Mesothelial cell of epicardium (in vitro differentiated cells): Measurements from ENCODE around the gene ZNF652. TPM values are rescaled to one million over a fixed set of nuclear protein-coding genes. Genes with fewer than 3 reads are reported as not detected.

Experiments
- DNase-seq, 2 experiments: peaks; one replicate each; pipeline ENCODE4 v3.0.0; 2021; ENCODE audit warnings: low spot score in 2 of 2; ENCODE audit not compliant: unreplicated experiment in 2 of 2
- H3K27ac Mint-ChIP-seq: 2 replicates; pipeline ENCODE4 v1.8.0; 2021; ENCODE audit warnings: mixed read lengths
- H3K27me3 Mint-ChIP-seq: 2 replicates; pipeline ENCODE4 v1.8.0; 2021; ENCODE audit warnings: low read depth, mixed read lengths
- H3K36me3 Mint-ChIP-seq: 2 replicates; pipeline ENCODE4 v1.8.0; 2021; ENCODE audit warnings: mixed read lengths
- H3K4me1 Mint-ChIP-seq: 2 replicates; pipeline ENCODE4 v1.8.0; 2021; ENCODE audit warnings: mixed read lengths
- H3K4me3 Mint-ChIP-seq: 2 replicates; pipeline ENCODE4 v1.8.0; 2021; ENCODE audit warnings: mild to moderate bottlenecking, moderate library complexity, mixed read lengths
- H3K9me3 Mint-ChIP-seq: 2 replicates; pipeline ENCODE4 v1.8.0; 2021; ENCODE audit warnings: mixed read lengths
- CTCF ChIP-seq: fragments of 200-600 bp; sonication (generic); IDR thresholded peaks from one replicate; pipeline ENCODE4 v1.5.0; 2021; ENCODE audit warnings: antibody characterized with exemption; ENCODE audit not compliant: unreplicated experiment
- microRNA-seq: library from miRNA; unstranded; fragments of <30 nt; microRNA quantifications from one replicate; pipeline ENCODE4 v1.2.0, GENCODE V29; 2021; ENCODE audit warnings: inconsistent platforms, mixed read lengths
- total RNA-seq: library from RNA; stranded (reverse); gene quantifications from 3 replicates; pipeline ENCODE4 v1.2.1, GENCODE V29; 2021

Gene ZNF652
- total RNA-seq, 1 donor from 2014 or later = 64.0 TPM

DNA sequence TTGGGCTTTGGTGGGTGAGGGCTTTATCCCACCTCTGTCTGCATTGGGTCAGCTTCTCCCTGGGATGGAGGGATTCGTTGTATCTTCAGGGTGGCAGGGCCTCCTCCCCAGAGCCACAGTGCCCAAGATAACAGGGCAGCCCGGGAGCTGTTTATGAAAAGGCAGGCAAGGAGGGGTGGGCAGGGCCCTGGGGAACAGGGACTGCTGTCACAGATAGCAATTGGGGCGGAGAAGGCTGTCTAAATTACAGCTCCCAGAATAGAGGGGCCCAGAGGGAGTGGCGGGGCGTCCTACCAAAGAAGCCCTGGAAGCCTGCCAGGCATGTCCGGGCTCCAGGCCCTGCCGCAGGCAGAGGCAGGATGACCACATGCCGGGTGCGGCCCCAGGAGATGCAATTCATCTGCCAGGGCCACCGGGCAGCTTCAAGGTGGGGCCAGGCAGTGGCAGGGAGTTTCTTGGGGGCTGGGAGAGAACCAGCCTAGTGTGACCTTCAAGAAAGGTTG is 112.7 kb downstream of the ZNF652 start:
- H3K9me3 Mint-ChIP-seq = no peaks in the 10 kb centered on the region
- no peaks in the 10 kb centered on the region for H3K36me3 Mint-ChIP-seq
- H3K27me3 Mint-ChIP-seq = no peaks in the 10 kb centered on the region
- TF ChIP-seq CTCF = no peak
- H3K4me3 Mint-ChIP-seq = no peak overlapping the region
- no peak overlapping the region for H3K27ac Mint-ChIP-seq
- H3K4me1 Mint-ChIP-seq = peaks cover 2% of the 10 kb centered on the region
- no peak for DNase-seq

- H3K27ac Mint-ChIP-seq = no peak overlapping the region
Observed at GRCh38 chr17:49247944-49248343, 114.1 kb downstream of the ZNF652 start.

GRCh38 chr17:49244839-49245238 is 117.2 kb downstream of the ZNF652 start:
- H3K4me1 Mint-ChIP-seq = peaks cover 2% of the 10 kb centered on the region
- H3K27me3 Mint-ChIP-seq = peaks cover under 1% of the 10 kb centered on the region
- no peak for DNase-seq
- H3K27ac Mint-ChIP-seq = no peak overlapping the region
- no peak for TF ChIP-seq CTCF
- no peaks in the 10 kb centered on the region for H3K36me3 Mint-ChIP-seq
- no peaks in the 10 kb centered on the region for H3K9me3 Mint-ChIP-seq
- no peak overlapping the region for H3K4me3 Mint-ChIP-seq

More at GRCh38 chr17:49247944-49248343, 114.1 kb downstream of the ZNF652 start:
- H3K4me1 Mint-ChIP-seq = peaks cover 2% of the 10 kb centered on the region
- no peaks in the 10 kb centered on the region for H3K36me3 Mint-ChIP-seq
- no peaks in the 10 kb centered on the region for H3K9me3 Mint-ChIP-seq
- no peak overlapping the region for H3K4me3 Mint-ChIP-seq
- no peak for DNase-seq
- H3K27me3 Mint-ChIP-seq = no peaks in the 10 kb centered on the region
- TF ChIP-seq CTCF = no peak

Small RNA genes lying within 50 kb of the gene (microRNA-seq; reads per million reads assigned to microRNA genes)
- gene MIR6129 = not detected

Other genes with a start within 250 kb of the ZNF652 start
- 0.02 to 0.07 TPM (median 0.04 TPM) in 3 replicates for gene B4GALNT2, start 229.5 kb downstream of the ZNF652 start, total RNA-seq
- gene GNGT2, start 151.7 kb downstream of the ZNF652 start, total RNA-seq = 0.34 TPM in 1 of 3 replicates, not detected in the others
- 0.51 to 1.3 TPM (median 0.69 TPM) in 3 replicates for gene ABI3, start 151.5 kb downstream of the ZNF652 start, total RNA-seq
- 0.25 to 0.40 TPM in 2 of 3 replicates, not detected in the other for gene PHOSPHO1, start 131.5 kb downstream of the ZNF652 start, total RNA-seq
- gene PHB1, start 52.6 kb upstream of the ZNF652 start, total RNA-seq = 136 to 147 TPM (median 144 TPM) in 3 replicates
- 14.7 to 16.1 TPM (median 14.9 TPM) in 3 replicates for gene NGFR, start 133.0 kb upstream of the ZNF652 start, total RNA-seq
- gene NXPH3, start 213.6 kb upstream of the ZNF652 start, total RNA-seq = 0.82 to 0.88 TPM (median 0.83 TPM) in 3 replicates